ENCODE data around the gene TJP2. TPM values are rescaled to one million over a fixed set of nuclear protein-coding genes. Genes with fewer than 3 reads are reported as not detected.

TJP2 gene
- 97.4 and 146 TPM in 2 replicates for total RNA-seq

GRCh38 chr9:69173891-69174615 lies at the start of gene TJP2:
Gene TJP2, plus strand, starts transcription at chr9:69174277. Its CDS starts 96 bp downstream, at chr9:69174373.

Other genes starting within 250 kb of the TJP2 start
- gene PRKACG, start 160.2 kb upstream of the TJP2 start, total RNA-seq = not detected in 2 replicates
- 1.7 and 3.4 TPM in 2 replicates for gene FXN, start 138.5 kb upstream of the TJP2 start, total RNA-seq
- 0.64 and 0.72 TPM in 2 replicates for gene ENTREP1, start 150.9 kb downstream of the TJP2 start, total RNA-seq